Mammary epithelial cell (primary cell): Measurements from ENCODE around the gene RBM20.

Experiments used
- CTCF ChIP-seq, 2 donors: IDR thresholded peaks in 1 of 2; conservative IDR thresholded peaks in 1 of 2; 2 replicates each; pipeline ENCODE4 v1.5.1; 2011 to 2012; ENCODE audit warnings: inconsistent platforms in 2 of 2, low read length in 2 of 2, mild to moderate bottlenecking in 2 of 2, control low read depth in 1 of 2, low read depth in 1 of 2; ENCODE audit not compliant: insufficient read depth in 1 of 2; ENCODE audit errors: extremely low read depth in 1 of 2
- EZH2 ChIP-seq: IDR thresholded peaks from 2 replicates; pipeline ENCODE4 v1.6.1; 2012; ENCODE audit warnings: low read length, inconsistent platforms, borderline replicate concordance

- TF ChIP-seq CTCF (conservative IDR thresholded peaks at IDR 0.05 in 1 of 2, IDR thresholded peaks at IDR 0.05 in 1 of 2; ENCODE audit: extremely low read depth in 1 of 2, insufficient read depth in 1 of 2, low read depth in 1 of 2, low read length in 2 of 2) (no peak), EZH2 (no peak)
These were observed 208.2 kb downstream of the RBM20 start for GRCh38 chr10:110852255-110852896.
